Upper lobe of left lung (tissue), 6 donors: Measurements from ENCODE around the gene TRIM44. TPM values are rescaled to one million over a fixed set of nuclear protein-coding genes. Genes with fewer than 3 reads are reported as not detected.

Experiments
- ATAC-seq, 2 donors: fragments of 200-7000 bp; cut with Tn5 transposase; one replicate each; pipeline ENCODE4 v1.9.1; 2022; ENCODE audit warnings: mild to moderate bottlenecking in 2 of 2, moderate library complexity in 2 of 2; ENCODE audit not compliant: low FRiP score in 2 of 2
- DNase-seq, 2 donors: peaks; one replicate each; pipeline ENCODE4 v3.0.0-alpha.2; 2019 to 2020
- H3K27ac ChIP-seq, 4 donors: fragments of 200-600 bp; sonication (generic); one replicate each; pipeline ENCODE4 v1.5.1; 2016 to 2019
- H3K27me3 ChIP-seq, 4 donors: fragments of 200-600 bp; sonication (generic); one replicate each; pipeline ENCODE4 v1.5.1; 2017 to 2019
- H3K36me3 ChIP-seq, 4 donors: fragments of 200-600 bp; sonication (generic); one replicate each; pipeline ENCODE4 v1.5.1; 2016 to 2019
- H3K4me1 ChIP-seq, 4 donors: fragments of 200-600 bp; sonication (generic); one replicate each; pipeline ENCODE4 v1.5.1; 2018 to 2019
- H3K4me3 ChIP-seq, 4 donors: fragments of 200-600 bp; sonication (generic); one replicate each; pipeline ENCODE4 v1.5.1; 2017 to 2019; ENCODE audit warnings: mild to moderate bottlenecking in 2 of 4, moderate library complexity in 1 of 4
- H3K9me3 ChIP-seq, 4 donors: fragments of 200-600 bp; sonication (generic); one replicate each; pipeline ENCODE4 v1.5.1; 2018 to 2019
- CTCF ChIP-seq, 6 experiments: fragments of 450-650 bp in 4 of 6; fragments of 200-600 bp in 2 of 6; sonication (generic) in 2 of 6; IDR thresholded peaks; one replicate each; pipeline ENCODE4 v1.5.1; 2016 to 2019; ENCODE audit warnings: antibody characterized with exemption in 6 of 6
- EP300 ChIP-seq, 4 donors: sonication (generic); formaldehyde crosslinking; IDR thresholded peaks; one replicate each; pipeline ENCODE4 v1.5.1; 2017; ENCODE audit warnings: antibody characterized with exemption in 4 of 4, control low read depth in 2 of 4
- POLR2A ChIP-seq, 4 donors: fragments of 450-650 bp; IDR thresholded peaks; one replicate each; pipeline ENCODE4 v1.5.1; 2016 to 2017; ENCODE audit warnings: antibody characterized with exemption in 4 of 4, mild to moderate bottlenecking in 2 of 4
- POLR2AphosphoS5 ChIP-seq, 2 donors: sonication (generic); formaldehyde crosslinking; IDR thresholded peaks; one replicate each; pipeline ENCODE4 v1.5.1; 2017; ENCODE audit warnings: antibody characterized with exemption in 2 of 2
- WGBS, 2 donors: methylation state at CpG; one replicate each; pipeline ENCODE4 v1.1.5; 2017 to 2018; 5-methylcytosine and 5-hydroxymethylcytosine counted together
- total RNA-seq, 6 donors: library from RNA; depleted of rRNA in 4 of 6; stranded (reverse); fragments of >200 nt in 4 of 6; gene quantifications; one replicate each; pipeline versions ENCODE4 v1.1.0 to v1.2.1, GENCODE V29; 2016 to 2021
- donor health status: DM: no; HTN: no; CAD: no; lungs with moderate emphysema.
- donor health status: DM: no; HTN: yes; CAD: no; lungs with severe emphysema.

Gene TRIM44
- total RNA-seq, 6 donors from 2014 or later = 48.9 to 133 (median 64.0) TPM

GRCh38 chr11:35794850-35795249 lies 132.3 kb downstream of the TRIM44 start:
- ATAC-seq (no peak), DNase-seq (no peak)
- Histone ChIP-seq H3K4me1 (peaks cover 0 to 3% (median 0%) of the 10 kb centered on the region in 4 donors), H3K36me3 (no peaks in the 10 kb centered on the region), H3K27me3 (no peaks in the 10 kb centered on the region), H3K9me3 (no peaks in the 10 kb centered on the region), H3K27ac (no peak overlapping the region), H3K4me3 (no peak overlapping the region)
- no peak for TF ChIP-seq EP300 (IDR thresholded peaks at IDR 0.05)
- TF ChIP-seq POLR2A (IDR thresholded peaks at IDR 0.05) = no peak
- no peak for TF ChIP-seq CTCF (IDR thresholded peaks at IDR 0.05)
- no peak for TF ChIP-seq POLR2AphosphoS5 (IDR thresholded peaks at IDR 0.05)
- WGBS, 2 donors = 92 to 94% methylated on average over 3 of the region's 3 CpGs

GRCh38 chr11:35796562-35796961 lies 134.0 kb downstream of the TRIM44 start:
- DNase-seq (no peak), ATAC-seq (no peak)
- no peak overlapping the region for H3K4me3 ChIP-seq
- WGBS, 2 donors = 78 to 86% methylated on average over 3 of the region's 3 CpGs
- H3K36me3 ChIP-seq = no peaks in the 10 kb centered on the region
- TF ChIP-seq CTCF (IDR thresholded peaks at IDR 0.05) (no peak), POLR2AphosphoS5 (IDR thresholded peaks at IDR 0.05) (no peak), EP300 (IDR thresholded peaks at IDR 0.05) (no peak), POLR2A (IDR thresholded peaks at IDR 0.05) (no peak)
- peaks cover 0 to 10% (median 3%) of the 10 kb centered on the region in 4 donors for H3K4me1 ChIP-seq
- no peak overlapping the region for H3K27ac ChIP-seq
- H3K9me3 ChIP-seq = no peaks in the 10 kb centered on the region
- H3K27me3 ChIP-seq = no peaks in the 10 kb centered on the region

GRCh38 chr11:35798423-35798822 lies 135.8 kb downstream of the TRIM44 start:
- no peak for TF ChIP-seq CTCF (IDR thresholded peaks at IDR 0.05)
- TF ChIP-seq POLR2AphosphoS5 (IDR thresholded peaks at IDR 0.05) = no peak
- TF ChIP-seq EP300 (IDR thresholded peaks at IDR 0.05) = no peak
- TF ChIP-seq POLR2A (IDR thresholded peaks at IDR 0.05) = no peak
- Histone ChIP-seq H3K9me3 (no peaks in the 10 kb centered on the region), H3K36me3 (no peaks in the 10 kb centered on the region), H3K27ac (no peak overlapping the region), H3K4me1 (peaks cover 0 to 10% (median 2%) of the 10 kb centered on the region in 4 donors), H3K27me3 (no peaks in the 10 kb centered on the region), H3K4me3 (no peak overlapping the region)
- DNase-seq (no peak), ATAC-seq (no peak)

DNA sequence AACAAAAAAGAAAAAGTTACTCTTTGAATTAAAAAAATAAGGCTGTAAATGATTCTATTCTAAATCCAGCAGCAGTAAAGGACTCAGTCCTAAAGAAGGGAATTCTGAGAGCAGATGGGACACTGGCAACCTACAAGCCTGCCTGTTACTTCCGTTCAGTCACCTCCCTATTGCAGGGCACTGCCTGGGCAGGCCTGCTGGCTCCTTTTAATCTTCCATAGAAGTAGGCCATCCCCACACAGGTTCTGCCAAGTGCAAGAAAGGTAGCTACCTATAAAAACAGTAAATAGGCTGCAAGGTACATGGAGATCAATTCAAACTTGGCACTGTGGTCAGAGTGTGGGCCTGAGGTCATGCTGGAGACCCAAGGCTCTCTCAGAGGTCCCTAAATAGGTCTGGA lies 136.4 kb downstream of the TRIM44 start:
- DNase-seq (no peak), ATAC-seq (no peak)
- peaks cover 0 to 10% (median 2%) of the 10 kb centered on the region in 4 donors for H3K4me1 ChIP-seq
- 85 to 100% methylated on average over 1 of the region's 1 CpG for WGBS, 2 donors
- no peaks in the 10 kb centered on the region for H3K36me3 ChIP-seq
- H3K27me3 ChIP-seq = no peaks in the 10 kb centered on the region
- H3K9me3 ChIP-seq = no peaks in the 10 kb centered on the region
- no peak overlapping the region for H3K27ac ChIP-seq
- TF ChIP-seq POLR2A (IDR thresholded peaks at IDR 0.05) = no peak
- TF ChIP-seq POLR2AphosphoS5 (IDR thresholded peaks at IDR 0.05) = no peak
- TF ChIP-seq EP300 (IDR thresholded peaks at IDR 0.05) = no peak
- TF ChIP-seq CTCF (IDR thresholded peaks at IDR 0.05) = no peak
- no peak overlapping the region for H3K4me3 ChIP-seq

DNA sequence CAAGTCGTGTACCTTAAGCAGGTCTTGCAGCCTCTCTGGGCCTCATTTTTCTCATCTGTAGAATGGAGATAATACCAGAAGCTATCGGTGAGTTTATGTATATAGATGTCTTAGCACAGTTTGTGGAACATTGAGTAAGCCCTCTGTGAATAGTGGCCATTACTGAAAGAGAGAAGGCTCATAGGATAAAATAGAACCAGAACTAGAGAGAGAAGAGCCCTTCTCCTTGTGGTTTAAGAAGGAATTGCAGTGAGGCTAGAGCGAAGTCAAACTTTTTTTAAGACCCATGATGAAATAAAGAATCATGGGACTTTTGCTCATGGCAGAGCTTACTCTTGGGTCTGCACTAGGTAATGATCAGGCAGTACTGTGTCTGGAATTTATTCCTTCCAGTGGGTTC lies 137.1 kb downstream of the TRIM44 start:
- Histone ChIP-seq H3K27ac (no peak overlapping the region), H3K9me3 (no peaks in the 10 kb centered on the region), H3K27me3 (no peaks in the 10 kb centered on the region), H3K36me3 (no peaks in the 10 kb centered on the region), H3K4me3 (no peak overlapping the region), H3K4me1 (peaks cover 0 to 10% (median 2%) of the 10 kb centered on the region in 4 donors)
- no peak for DNase-seq
- TF ChIP-seq POLR2A (IDR thresholded peaks at IDR 0.05) (no peak), CTCF (IDR thresholded peaks at IDR 0.05) (peak in 1 of 6 experiments; percentile 4)
- ATAC-seq = no peak
- 96 to 98% methylated on average over 3 of the region's 3 CpGs for WGBS, 2 donors
